ENCODE measurements around the gene PTPRR.

Gene PTPRR

GRCh38 chr12:70598467-70599193 lies 321.9 kb downstream of the PTPRR start:
- no peak for DNase-seq (ENCODE audit: low spot score)

GRCh38 chr12:70592664-70593063 lies 327.9 kb downstream of the PTPRR start:
- no peak for DNase-seq (ENCODE audit: low spot score)

DNA sequence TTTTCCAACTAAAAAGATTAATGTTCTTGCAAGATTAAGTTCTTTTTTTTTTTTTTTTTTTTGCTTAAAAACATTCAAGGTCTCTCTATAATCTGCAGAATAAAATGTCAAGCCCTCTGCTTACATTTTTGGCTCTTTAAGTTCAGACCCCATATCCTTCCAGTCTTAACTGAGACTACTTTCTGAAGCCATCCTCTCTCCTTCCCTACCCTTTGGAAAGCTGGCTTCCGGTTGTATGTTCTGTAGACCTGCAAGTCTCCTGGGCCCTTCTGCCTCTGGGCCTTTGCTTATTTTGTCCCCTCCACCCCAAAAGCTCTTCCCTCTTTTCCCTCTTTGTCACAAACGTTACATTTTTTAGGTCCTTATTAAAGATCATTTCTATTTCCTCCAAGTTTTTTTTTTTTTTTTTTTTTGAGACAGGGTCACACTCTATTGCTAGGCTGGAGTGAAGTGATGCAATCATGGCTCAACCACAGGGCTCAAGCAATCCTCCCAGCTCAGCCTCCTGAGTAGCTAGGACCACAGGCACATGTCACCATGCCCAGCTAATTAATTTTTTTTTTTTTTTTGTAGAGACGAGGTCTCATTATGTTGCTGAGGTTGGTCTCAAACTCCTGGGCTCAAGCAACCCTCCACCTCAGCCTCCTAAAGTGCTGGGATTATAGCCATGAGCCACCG lies 329.9 kb downstream of the PTPRR start:
- DNase-seq (ENCODE audit: low spot score), result no peak

DNA sequence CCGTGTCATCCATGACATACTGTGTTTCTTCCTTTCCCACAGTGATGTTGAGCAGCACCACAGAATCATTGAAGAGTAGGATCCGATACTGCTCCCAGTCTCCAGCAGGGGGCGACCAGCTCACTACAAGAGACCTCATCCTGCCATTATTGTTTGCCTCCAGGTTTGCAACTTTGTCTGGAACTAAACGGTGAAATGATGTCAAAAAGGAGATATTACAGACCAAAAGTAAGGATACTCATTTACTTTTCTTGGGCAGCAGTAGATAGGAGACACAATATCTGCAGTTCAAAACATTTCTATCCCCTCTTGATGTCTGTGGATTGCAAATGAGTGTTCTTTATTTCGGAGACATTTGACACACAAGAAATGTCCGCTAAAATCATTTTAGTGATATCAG lies 330.5 kb downstream of the PTPRR start:
- DNase-seq (ENCODE audit: low spot score), result peak; percentile 46

All from CD4-positive, alpha-beta T cell treated with Interleukin-2 at 100 ng/mL for 4 hours (primary cell).